PC-9 (cell line): ENCODE measurements around the gene TRIM44.

Source experiments
- EZH2 ChIP-seq: fragments of 200-600 bp; sonication (generic); IDR thresholded peaks from 2 replicates; pipeline ENCODE4 v1.8.0; 2017; ENCODE audit warnings: antibody characterized with exemption, low read depth
- TF ChIP-seq, protein P1 (sequence below): fragments of 200-600 bp; sonication (generic); conservative IDR thresholded peaks from 2 replicates; pipeline ENCODE4 v1.6.1; 2017; ENCODE audit warnings: mixed run types, antibody characterized with exemption, mild to moderate bottlenecking, moderate library complexity

DNA sequence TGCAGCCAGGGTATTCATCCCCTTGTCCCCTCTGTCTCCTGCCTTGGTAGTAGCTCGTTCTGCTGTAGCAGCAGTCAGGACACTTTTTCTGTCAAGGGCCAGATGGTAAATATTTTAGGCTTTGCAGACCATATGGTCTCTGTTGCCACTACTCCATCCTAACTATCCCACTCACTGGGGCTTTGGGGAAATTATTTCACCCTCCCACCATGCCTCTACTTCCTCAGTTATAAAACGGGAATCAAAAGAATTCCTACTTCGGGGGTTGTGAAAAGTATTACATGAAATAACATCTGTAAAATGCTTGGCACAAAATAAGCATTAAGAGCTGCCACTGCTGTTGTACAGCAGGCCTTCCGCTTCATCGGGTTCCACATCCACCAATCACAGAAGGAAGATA is 191.4 kb downstream of the TRIM44 start:
- TF ChIP-seq, protein P1, sequence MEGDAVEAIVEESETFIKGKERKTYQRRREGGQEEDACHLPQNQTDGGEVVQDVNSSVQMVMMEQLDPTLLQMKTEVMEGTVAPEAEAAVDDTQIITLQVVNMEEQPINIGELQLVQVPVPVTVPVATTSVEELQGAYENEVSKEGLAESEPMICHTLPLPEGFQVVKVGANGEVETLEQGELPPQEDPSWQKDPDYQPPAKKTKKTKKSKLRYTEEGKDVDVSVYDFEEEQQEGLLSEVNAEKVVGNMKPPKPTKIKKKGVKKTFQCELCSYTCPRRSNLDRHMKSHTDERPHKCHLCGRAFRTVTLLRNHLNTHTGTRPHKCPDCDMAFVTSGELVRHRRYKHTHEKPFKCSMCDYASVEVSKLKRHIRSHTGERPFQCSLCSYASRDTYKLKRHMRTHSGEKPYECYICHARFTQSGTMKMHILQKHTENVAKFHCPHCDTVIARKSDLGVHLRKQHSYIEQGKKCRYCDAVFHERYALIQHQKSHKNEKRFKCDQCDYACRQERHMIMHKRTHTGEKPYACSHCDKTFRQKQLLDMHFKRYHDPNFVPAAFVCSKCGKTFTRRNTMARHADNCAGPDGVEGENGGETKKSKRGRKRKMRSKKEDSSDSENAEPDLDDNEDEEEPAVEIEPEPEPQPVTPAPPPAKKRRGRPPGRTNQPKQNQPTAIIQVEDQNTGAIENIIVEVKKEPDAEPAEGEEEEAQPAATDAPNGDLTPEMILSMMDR, result no peak
- no peak for TF ChIP-seq EZH2
